K562 (cell line): ENCODE measurements around the gene VGLL4. TPM values are rescaled to one million over a fixed set of nuclear protein-coding genes. Genes with fewer than 3 reads are reported as not detected.

ENCODE experiments used
- ATAC-seq: fragments of 200-7000 bp; cut with Tn5 transposase; 3 replicates; pipeline ENCODE4 v1.9.1; 2020; ENCODE audit warnings: moderate library complexity
- BruUV-seq: library from RNA; stranded (reverse); fragments of 400-500 nt; replicated peaks from 2 replicates; lab custom pipeline; 2021; lab: Mats Ljungman, UMichigan
- CTCF ChIA-PET: fragments of 300-600 bp; formaldehyde crosslinking; extraction: SDS; loops from one replicate; lab custom pipeline; 2021; ENCODE audit warnings: low intra/inter-chr PET ratio; lab: Yijun Ruan, JAX
- POLR2A ChIA-PET: fragments of 300-600, 350-650 bp; sonication (Branson Sonifier 250); formaldehyde crosslinking; extraction: SDS; loops from one replicate; lab custom pipeline; 2021; ENCODE audit warnings: antibody characterized with exemption, inconsistent platforms; lab: Yijun Ruan, JAX
- DNase-seq, 4 experiments: peaks; one replicate each; pipeline versions ENCODE4 v3.0.0 to v3.0.0-alpha.2; 2011 to 2018; ENCODE audit warnings: low spot score in 3 of 4, mixed read lengths in 3 of 4; ENCODE audit errors: extremely low read depth in 1 of 4
- FAIRE-seq: peaks from 2 replicates; lab custom pipeline; 2011; peaks lifted over from hg19 to GRCh38; lab: Jason Lieb, UNC
- H2AFZ ChIP-seq: 2 replicates; pipeline ENCODE4 v1.6.0; 2011; ENCODE audit warnings: low read depth, low read length, control low read depth, inconsistent platforms
- H3K27ac ChIP-seq: fragments of 200-600 bp; 3 replicates; pipeline ENCODE4 v1.8.0; 2011; ENCODE audit warnings: low read depth, mild to moderate bottlenecking, control low read depth, inconsistent platforms, low read length, moderate library complexity, mixed read lengths; ENCODE audit errors: extremely low read depth
- H3K27me3 ChIP-seq, 2 experiments: fragments of 300-600 bp in 1 of 2; 2 replicates in 1 of 2; 3 replicates in 1 of 2; pipeline versions ENCODE4 v1.6.0 to v1.8.0; 2011; ENCODE audit warnings: inconsistent platforms in 2 of 2, low read length in 2 of 2, mild to moderate bottlenecking in 1 of 2, mixed read lengths in 1 of 2, moderate library complexity in 1 of 2; ENCODE audit not compliant: control insufficient read depth in 2 of 2, insufficient read depth in 2 of 2
- H3K36me3 ChIP-seq: fragments of 300-600 bp; 3 replicates; pipeline ENCODE4 v1.8.0; 2011; ENCODE audit warnings: mild to moderate bottlenecking, low read length, inconsistent platforms; ENCODE audit not compliant: control insufficient read depth, insufficient read depth
- H3K4me1 ChIP-seq, 2 experiments: fragments of 200-600 bp in 1 of 2; replicated peaks in 1 of 2; 2 replicates in 1 of 2; 3 replicates in 1 of 2; pipeline versions ENCODE4 v1.5.1 to v1.8.0; 2011; ENCODE audit warnings: inconsistent platforms in 2 of 2, low read length in 2 of 2, mild to moderate bottlenecking in 1 of 2, mixed read lengths in 1 of 2, moderate library complexity in 1 of 2; ENCODE audit not compliant: control insufficient read depth in 2 of 2, insufficient read depth in 2 of 2
- H3K4me2 ChIP-seq: 2 replicates; pipeline ENCODE4 v1.6.1; 2011; ENCODE audit warnings: low read length, control low read depth, inconsistent platforms, mixed read lengths; ENCODE audit not compliant: insufficient read depth
- H3K4me3 ChIP-seq: fragments of 200-600 bp; sonication (generic), shearing (Covaris generic); 2 replicates; pipeline ENCODE4 v1.5.1; 2016; ENCODE audit warnings: control low read depth, inconsistent platforms
- H3K79me2 ChIP-seq: fragments of 200-600 bp; 3 replicates; pipeline ENCODE4 v1.8.0; 2011; ENCODE audit warnings: low read length, inconsistent platforms; ENCODE audit not compliant: control insufficient read depth, insufficient read depth
- H3K9ac ChIP-seq, 2 experiments: 2 replicates each; pipeline versions ENCODE4 v1.6.0 to v1.6.1; 2011; ENCODE audit warnings: low read depth in 2 of 2, low read length in 2 of 2, control low read depth in 1 of 2, inconsistent platforms in 1 of 2, mild to moderate bottlenecking in 1 of 2, mixed read lengths in 1 of 2; ENCODE audit not compliant: insufficient read depth in 1 of 2
- H3K9me1 ChIP-seq: one replicate; pipeline ENCODE4 v1.6.0; 2011; ENCODE audit warnings: inconsistent platforms, mild to moderate bottlenecking, low read length, moderate library complexity; ENCODE audit not compliant: control insufficient read depth, insufficient read depth
- H3K9me3 ChIP-seq: replicated peaks from 2 replicates; pipeline ENCODE4 v1.5.1; 2011; ENCODE audit warnings: low read depth, low read length, inconsistent platforms; ENCODE audit not compliant: control insufficient read depth, insufficient read depth
- H4K20me1 ChIP-seq: replicated peaks from 2 replicates; pipeline ENCODE4 v1.6.1; 2011; ENCODE audit warnings: low read length, inconsistent platforms, mixed read lengths; ENCODE audit not compliant: control insufficient read depth, insufficient read depth
- MAZ ChIP-seq, 2 experiments: fragments of 450-650 bp in 1 of 2; sonication (generic) in 1 of 2; formaldehyde crosslinking; IDR thresholded peaks in 1 of 2; conservative IDR thresholded peaks in 1 of 2; 2 replicates each; pipeline versions ENCODE4 v1.4.0 to v1.5.0; 2020; ENCODE audit warnings: mild to moderate bottlenecking in 1 of 2, missing genetic modification reagents in 1 of 2
- POLR2G ChIP-seq: fragments of 200-400 bp; formaldehyde crosslinking; IDR thresholded peaks from 2 replicates; pipeline ENCODE4 v1.6.1; 2017; ENCODE audit warnings: low read depth, mild to moderate bottlenecking, antibody characterized with exemption, low read length, moderate library complexity
- YY1 ChIP-seq, 3 experiments: IDR thresholded peaks; 2 replicates each; pipeline ENCODE4 v1.6.1; 2011; ENCODE audit warnings: low read length in 2 of 3, mild to moderate bottlenecking in 2 of 3, moderate library complexity in 2 of 3, borderline replicate concordance in 1 of 3, control low read depth in 1 of 3, low read depth in 1 of 3; ENCODE audit not compliant: insufficient read depth in 3 of 3, insufficient replicate concordance in 2 of 3, control insufficient read depth in 1 of 3, insufficient read length in 1 of 3; ENCODE audit errors: extremely low read depth in 1 of 3
- ZBTB8A ChIP-seq: fragments of 450-650 bp; IDR thresholded peaks from 2 replicates; pipeline ENCODE4 v1.6.1; 2018; ENCODE audit warnings: mild to moderate bottlenecking, moderate library complexity; ENCODE audit not compliant: partially characterized antibody
- WGBS: fragments of 100-300 bp; shearing (Covaris generic); methylation state at CpG from one replicate; pipeline ENCODE4 v1.1.6; 2016; ENCODE audit warnings: low coverage, mixed read lengths; ENCODE audit not compliant: insufficient coverage; ENCODE audit errors: missing lambda C conversion rate; 5-methylcytosine and 5-hydroxymethylcytosine counted together
- in situ Hi-C: fragments of 300-500 bp; cut with MboI; formaldehyde crosslinking; loops from 4 replicates; pipeline ENCODE4 v1.15.0; 2018; ENCODE audit warnings: inconsistent platforms, mixed read lengths
- intact Hi-C: fragments of 100-400 bp; cut with micrococcal nuclease; formaldehyde crosslinking; loops from 2 replicates; pipeline ENCODE4 v1.14.2; 2022
- polyA plus RNA-seq, 8 experiments: library from polyadenylated mRNA; depleted of rRNA in 4 of 8; stranded (reverse) in 5 of 8; unstranded in 3 of 8; fragments of >200 nt; fragmentation: Nextera tagmentation in 2 of 8; fragmentation: Illumina TruSeq in 1 of 8; extraction: Ambion mirVana in 2 of 8; extraction: Trizol in 1 of 8; gene quantifications; 2 replicates each; pipeline versions ENCODE4 v1.2.1 to v1.2.3, GENCODE V29; 2011 to 2014; ENCODE audit warnings: inconsistent platforms in 1 of 8, missing spikeins in 1 of 8
- total RNA-seq, 7 experiments: library from RNA; depleted of rRNA in 6 of 7; stranded (reverse); fragments of >200 nt in 6 of 7; fragmentation: Illumina TruSeq in 2 of 7; extraction: Trizol in 2 of 7; gene quantifications; 2 replicates each; pipeline versions ENCODE4 v1.2.1 to v1.2.3, GENCODE V29; 2011 to 2021; ENCODE audit warnings: low replicate concordance in 1 of 7

The VGLL4 gene
- total and polyA plus RNA-seq, 9 of the 15 experiments (the other 6 are each of a cell fraction or from before 2014, with no cell fraction given) = 0.27 to 10.9 (median 8.6) TPM

- in situ Hi-C loops = no loop called here
- intact Hi-C loops = no loop called here
- BruUV-seq = TSS peak; percentile 34
Observed at GRCh38 chr3:11563159-11563864, 80.4 kb downstream of the VGLL4 start.

GRCh38 chr3:11562277-11562881, 81.3 kb downstream of the VGLL4 start:
- intact Hi-C loops (no loop called here), in situ Hi-C loops (no loop called here)
- Histone ChIP-seq H3K27me3 (no peaks in the 10 kb centered on the region), H3K27ac (no peak overlapping the region), H3K36me3 (no peaks in the 10 kb centered on the region; the same call in 2 of the 3 replicates), H3K9me3 (no peaks in the 10 kb centered on the region), H4K20me1 (peaks cover 3% of the 10 kb centered on the region), H3K79me2 (no peaks in the 10 kb centered on the region), H3K4me1 (peaks cover 0 to 18% of the 10 kb centered on the region in 2 experiments; a peak in 1 of 5 replicates), H3K9ac (no peak overlapping the region; a peak in 1 of 4 replicates), H2AFZ (no peak overlapping the region), H3K4me2 (no peak overlapping the region), H3K4me3 (no peak overlapping the region), H3K9me1 (no peaks in the 10 kb centered on the region)
- DNase-seq (no peak), ATAC-seq (no peak), FAIRE-seq (no peak)
- WGBS = 64% methylated on average over 16 of the region's 17 CpGs
- ChIA-PET CTCF (no interaction called here), POLR2A (interaction anchor here (0.6 to 1.2 kb wide), 4 partner anchors 8 to 948 kb away, joined by 3 to 4 read pairs (median 4); no protein-coding TSS in a partner anchor)
- no peak for TF ChIP-seq MAZ (CRISPR knock-in tag; conservative IDR thresholded peaks at IDR 0.05 in 1 of 2, IDR thresholded peaks at IDR 0.05 in 1 of 2)
- TF ChIP-seq POLR2G = 0 out of 2 replicates have a peak, but pooled peaks have one; percentile 14
- no TSS peak for BruUV-seq

More at GRCh38 chr3:11563159-11563864, 80.4 kb downstream of the VGLL4 start:
- POLR2A ChIA-PET = interaction anchor here (0.7 to 1.2 kb wide), 2 partner anchors 9 to 18 kb away, joined by 3 read pairs; no protein-coding TSS in a partner anchor
- TF ChIP-seq ZBTB8A = no peak
- TF ChIP-seq YY1 (IDR thresholded peaks at IDR 0.05; ENCODE audit: borderline replicate concordance in 1 of 3, control insufficient read depth in 1 of 3, extremely low read depth in 1 of 3, insufficient read depth in 3 of 3, insufficient read length in 1 of 3, insufficient replicate concordance in 2 of 3, low read depth in 1 of 3, low read length in 2 of 3) = no peak
- Histone ChIP-seq H3K79me2 (no peaks in the 10 kb centered on the region), H3K9me1 (no peaks in the 10 kb centered on the region), H3K36me3 (no peaks in the 10 kb centered on the region; the same call in 2 of the 3 replicates), H3K9me3 (no peaks in the 10 kb centered on the region), H2AFZ (no peak overlapping the region), H4K20me1 (peaks cover 4% of the 10 kb centered on the region), H3K4me1 (peaks cover 0 to 18% of the 10 kb centered on the region in 2 experiments; a peak in 1 of 5 replicates), H3K4me2 (no peak overlapping the region), H3K27ac (no peak overlapping the region), H3K27me3 (no peaks in the 10 kb centered on the region), H3K4me3 (no peak overlapping the region), H3K9ac (no peak overlapping the region)
- no peak for ATAC-seq
- 66% methylated on average over 16 of the region's 16 CpGs for WGBS
- no peak for DNase-seq
- CTCF ChIA-PET = no interaction called here
- FAIRE-seq = no peak
